SK-N-SH (cell line): ENCODE measurements around the gene ART1.

Experiments used
- CHD2 ChIP-seq: fragments of 150-350 bp; IDR thresholded peaks from 2 replicates; pipeline ENCODE4 v1.6.1; 2018; ENCODE audit warnings: low read length; ENCODE audit not compliant: partially characterized antibody
- CTCF ChIP-seq: fragments of 200-600 bp; sonication (generic); IDR thresholded peaks from 2 replicates; pipeline ENCODE4 v1.6.1; 2017; ENCODE audit warnings: antibody characterized with exemption, mild to moderate bottlenecking, moderate library complexity
- EP300 ChIP-seq, 2 experiments: IDR thresholded peaks; 2 replicates each; pipeline versions ENCODE4 v1.4.0 to v1.6.1; 2012; ENCODE audit warnings: borderline replicate concordance in 1 of 2, low read depth in 1 of 2, low read length in 1 of 2
- EZH2phosphoT487 ChIP-seq: fragments of 200-600 bp; sonication (generic); IDR thresholded peaks from 2 replicates; pipeline ENCODE4 v1.6.1; 2017; ENCODE audit warnings: low read depth, mixed run types, mild to moderate bottlenecking, antibody characterized with exemption, moderate library complexity, borderline replicate concordance
- FOXM1 ChIP-seq: IDR thresholded peaks from 2 replicates; pipeline ENCODE4 v1.4.0; 2012; ENCODE audit warnings: low read depth, mild to moderate bottlenecking
- NFIC ChIP-seq: IDR thresholded peaks from 2 replicates; pipeline ENCODE4 v1.4.0; 2012; ENCODE audit warnings: borderline replicate concordance
- POLR2AphosphoS5 ChIP-seq: IDR thresholded peaks from 2 replicates; pipeline ENCODE4 v1.6.1; 2012; ENCODE audit warnings: low read depth, low read length
- RAD21 ChIP-seq: IDR thresholded peaks from 2 replicates; pipeline ENCODE4 v1.6.1; 2012; ENCODE audit warnings: mild to moderate bottlenecking, low read length
- SIN3A ChIP-seq: IDR thresholded peaks from 2 replicates; pipeline ENCODE4 v1.6.1; 2012; ENCODE audit warnings: low read depth, mild to moderate bottlenecking, low read length, moderate library complexity, borderline replicate concordance
- TAF1 ChIP-seq: IDR thresholded peaks from 2 replicates; pipeline ENCODE4 v1.6.1; 2012; ENCODE audit warnings: low read depth, mild to moderate bottlenecking, low read length, moderate library complexity, borderline replicate concordance
- TCF12 ChIP-seq: IDR thresholded peaks from 2 replicates; pipeline ENCODE4 v1.4.0; 2012
- TF ChIP-seq, protein P1 (sequence below): IDR thresholded peaks from 2 replicates; pipeline ENCODE4 v1.4.0; 2012; ENCODE audit warnings: low read depth, borderline replicate concordance

GRCh38 chr11:3671334-3672254 is 26.7 kb downstream of the ART1 start, which contains the start of gene CHRNA10:
- TF ChIP-seq NFIC (no peak), RAD21 (no peak), TAF1 (no peak), CHD2 (no peak), SIN3A (no peak), POLR2AphosphoS5 (no peak), CTCF (no peak), FOXM1 (no peak), EP300 (IDR thresholded peaks at IDR 0.05; ENCODE audit: borderline replicate concordance in 1 of 2, low read depth in 1 of 2, low read length in 1 of 2) (no peak), EZH2phosphoT487 (no peak), TCF12 (no peak)
- TF ChIP-seq, protein P1, sequence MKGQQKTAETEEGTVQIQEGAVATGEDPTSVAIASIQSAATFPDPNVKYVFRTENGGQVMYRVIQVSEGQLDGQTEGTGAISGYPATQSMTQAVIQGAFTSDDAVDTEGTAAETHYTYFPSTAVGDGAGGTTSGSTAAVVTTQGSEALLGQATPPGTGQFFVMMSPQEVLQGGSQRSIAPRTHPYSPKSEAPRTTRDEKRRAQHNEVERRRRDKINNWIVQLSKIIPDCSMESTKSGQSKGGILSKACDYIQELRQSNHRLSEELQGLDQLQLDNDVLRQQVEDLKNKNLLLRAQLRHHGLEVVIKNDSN, result no peak
